Renal pelvis (tissue), 3 donors: ENCODE measurements around the gene MMP24. TPM values are rescaled to one million over a fixed set of nuclear protein-coding genes. Genes with fewer than 3 reads are reported as not detected.

Experiments
- polyA plus RNA-seq, 3 donors: library from polyadenylated mRNA; unstranded; fragments of 120-200 nt; gene quantifications; one replicate each; pipeline ENCODE4 v1.2.1, GENCODE V29; 2013; ENCODE audit not compliant: insufficient read length in 3 of 3

MMP24 gene
- polyA plus RNA-seq, 3 donors: 1.8 to 3.2 (median 1.9) TPM

Other genes with a start within 250 kb of the MMP24 start
- 10 to 100 TPM; 63.0 to 70.7 (median 70.1) TPM for gene TRPC4AP, start 133.9 kb upstream of the MMP24 start, polyA plus RNA-seq
- gene EDEM2, start 79.4 kb upstream of the MMP24 start, polyA plus RNA-seq: 10 to 100 TPM; 16.1 to 18.6 (median 17.4) TPM
- gene PROCR, start 54.6 kb upstream of the MMP24 start, polyA plus RNA-seq: 1 to 10 TPM; 7.4 to 9.4 (median 8.7) TPM
- gene MMP24OS, start 51.4 kb downstream of the MMP24 start, polyA plus RNA-seq: 10 to 100 TPM; 37.7 to 49.8 (median 44.4) TPM
- gene EIF6, start 58.1 kb downstream of the MMP24 start, polyA plus RNA-seq: 100 to 1,000 TPM; 154 to 169 (median 168) TPM
- under 1 TPM in 2 of 3 donors, not detected in 1; 0.03 to 0.05 TPM for gene FAM83C, start 65.7 kb downstream of the MMP24 start, polyA plus RNA-seq
- 10 to 100 TPM; 55.5 to 64.4 (median 63.0) TPM for gene UQCC1, start 185.3 kb downstream of the MMP24 start, polyA plus RNA-seq
- gene GDF5, start 211.5 kb downstream of the MMP24 start, polyA plus RNA-seq: under 1 TPM in 2 of 3 donors, not detected in 1; 0.09 to 0.14 TPM
- 10 to 100 TPM; 56.7 to 65.5 (median 64.3) TPM for gene CEP250, start 228.9 kb downstream of the MMP24 start, polyA plus RNA-seq